Measurements from ENCODE around the gene OR52R1. TPM values are rescaled to one million over a fixed set of nuclear protein-coding genes. Genes with fewer than 3 reads are reported as not detected.

The OR52R1 gene
- total RNA-seq, 2 donors from 2014 or later = not detected

GRCh38 chr11:4826425-4826824 lies 22.2 kb upstream of the OR52R1 start:
- H3K4me3 ChIP-seq (ENCODE audit: low read length) = no peak overlapping the region
- no peak for DNase-seq
- H3K4me1 Mint-ChIP-seq = no peaks in the 10 kb centered on the region

GRCh38 chr11:4825132-4825531 lies 21.0 kb upstream of the OR52R1 start:
- Mint-ChIP-seq H3K9me3 (no peaks in the 10 kb centered on the region), H3K4me1 (no peaks in the 10 kb centered on the region), H3K27ac (no peak overlapping the region), H3K36me3 (ENCODE audit: low read depth) (no peaks in the 10 kb centered on the region), H3K27me3 (ENCODE audit: insufficient read depth) (no peaks in the 10 kb centered on the region), H3K4me3 (no peak overlapping the region)
- H3K9ac ChIP-seq (ENCODE audit: extremely low read depth, low read length, poor library complexity, severe bottlenecking) = no peak overlapping the region
- no peaks in the 10 kb centered on the region for H3K4me1 ChIP-seq (ENCODE audit: control insufficient read depth, insufficient read depth, low read length)
- H3K9me3 ChIP-seq (ENCODE audit: control insufficient read depth, low read length) = no peaks in the 10 kb centered on the region
- TF ChIP-seq, protein P1, sequence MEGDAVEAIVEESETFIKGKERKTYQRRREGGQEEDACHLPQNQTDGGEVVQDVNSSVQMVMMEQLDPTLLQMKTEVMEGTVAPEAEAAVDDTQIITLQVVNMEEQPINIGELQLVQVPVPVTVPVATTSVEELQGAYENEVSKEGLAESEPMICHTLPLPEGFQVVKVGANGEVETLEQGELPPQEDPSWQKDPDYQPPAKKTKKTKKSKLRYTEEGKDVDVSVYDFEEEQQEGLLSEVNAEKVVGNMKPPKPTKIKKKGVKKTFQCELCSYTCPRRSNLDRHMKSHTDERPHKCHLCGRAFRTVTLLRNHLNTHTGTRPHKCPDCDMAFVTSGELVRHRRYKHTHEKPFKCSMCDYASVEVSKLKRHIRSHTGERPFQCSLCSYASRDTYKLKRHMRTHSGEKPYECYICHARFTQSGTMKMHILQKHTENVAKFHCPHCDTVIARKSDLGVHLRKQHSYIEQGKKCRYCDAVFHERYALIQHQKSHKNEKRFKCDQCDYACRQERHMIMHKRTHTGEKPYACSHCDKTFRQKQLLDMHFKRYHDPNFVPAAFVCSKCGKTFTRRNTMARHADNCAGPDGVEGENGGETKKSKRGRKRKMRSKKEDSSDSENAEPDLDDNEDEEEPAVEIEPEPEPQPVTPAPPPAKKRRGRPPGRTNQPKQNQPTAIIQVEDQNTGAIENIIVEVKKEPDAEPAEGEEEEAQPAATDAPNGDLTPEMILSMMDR (conservative IDR thresholded peaks at IDR 0.05) = no peak
- no peak overlapping the region for H3K4me3 ChIP-seq (ENCODE audit: low read length)
- no peaks in the 10 kb centered on the region for H3K36me3 ChIP-seq (ENCODE audit: control insufficient read depth, insufficient read depth, low read length)
- H3K27ac ChIP-seq (ENCODE audit: low read depth, low read length) = no peak overlapping the region
- no peaks in the 10 kb centered on the region for H3K27me3 ChIP-seq (ENCODE audit: control insufficient read depth, insufficient read depth, low read length, poor library complexity, severe bottlenecking)
- DNase-seq = no peak

More at GRCh38 chr11:4826425-4826824, 22.2 kb upstream of the OR52R1 start:
- Mint-ChIP-seq H3K36me3 (ENCODE audit: low read depth) (no peaks in the 10 kb centered on the region), H3K27me3 (ENCODE audit: insufficient read depth) (no peaks in the 10 kb centered on the region), H3K9me3 (no peaks in the 10 kb centered on the region), H3K4me3 (no peak overlapping the region), H3K27ac (no peak overlapping the region)
- Histone ChIP-seq H3K27ac (ENCODE audit: low read depth, low read length) (no peak overlapping the region), H3K4me1 (ENCODE audit: control insufficient read depth, insufficient read depth, low read length) (no peaks in the 10 kb centered on the region), H3K27me3 (ENCODE audit: control insufficient read depth, insufficient read depth, low read length, poor library complexity, severe bottlenecking) (no peaks in the 10 kb centered on the region), H3K9me3 (ENCODE audit: control insufficient read depth, low read length) (no peaks in the 10 kb centered on the region), H3K36me3 (ENCODE audit: control insufficient read depth, insufficient read depth, low read length) (no peaks in the 10 kb centered on the region), H3K9ac (ENCODE audit: extremely low read depth, low read length, poor library complexity, severe bottlenecking) (no peak overlapping the region)
- TF ChIP-seq, protein P1 (conservative IDR thresholded peaks at IDR 0.05) = peak; percentile 80

DNA sequence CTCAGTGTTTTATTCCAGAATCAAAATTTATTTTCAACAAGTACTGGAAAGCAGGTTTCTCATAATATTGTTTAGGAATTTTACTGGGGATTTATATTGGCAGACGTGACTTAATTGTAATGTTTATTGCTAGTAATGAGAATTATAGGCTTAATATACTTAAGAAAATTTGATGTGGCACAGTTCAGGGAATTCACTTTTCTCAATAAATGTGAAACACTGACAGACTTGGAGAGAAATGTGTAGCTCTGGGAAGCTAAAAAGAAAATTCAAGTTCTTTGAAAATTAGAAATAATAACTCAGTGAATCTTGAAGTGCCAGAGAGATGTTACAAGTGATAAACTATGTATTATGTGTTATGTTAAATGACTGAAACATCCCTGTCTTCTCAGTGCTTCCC lies 16.8 kb upstream of the OR52R1 start, which contains the start of gene OR51F2:
Gene OR51F2, plus strand, starts transcription at position 301 of the 400 bp plus-strand sequence. CDS start 101 bp downstream, outside the sequence.
- TF ChIP-seq, protein P1 (conservative IDR thresholded peaks at IDR 0.05) = no peak
- Histone ChIP-seq H3K4me1 (ENCODE audit: control insufficient read depth, insufficient read depth, low read length) (no peaks in the 10 kb centered on the region), H3K36me3 (ENCODE audit: control insufficient read depth, insufficient read depth, low read length) (no peaks in the 10 kb centered on the region), H3K9me3 (ENCODE audit: control insufficient read depth, low read length) (no peaks in the 10 kb centered on the region), H3K27me3 (ENCODE audit: control insufficient read depth, insufficient read depth, low read length, poor library complexity, severe bottlenecking) (no peaks in the 10 kb centered on the region), H3K27ac (ENCODE audit: low read depth, low read length) (no peak within 1 kb of the TSS), H3K4me3 (ENCODE audit: low read length) (no peak within 1 kb of the TSS), H3K9ac (ENCODE audit: extremely low read depth, low read length, poor library complexity, severe bottlenecking) (no peak within 1 kb of the TSS)
- WGBS, 2 experiments (ENCODE audit: insufficient coverage in 1 of 2, insufficient read length in 1 of 2) = 60 to 92% methylated on average over 1 of the region's 1 CpG
- no peaks in the 10 kb centered on the region for H3K36me3 Mint-ChIP-seq (ENCODE audit: low read depth)
- H3K9me3 Mint-ChIP-seq = no peaks in the 10 kb centered on the region
- no peak within 1 kb of the TSS for H3K4me3 Mint-ChIP-seq
- no peaks in the 10 kb centered on the region for H3K27me3 Mint-ChIP-seq (ENCODE audit: insufficient read depth)
- H3K27ac Mint-ChIP-seq = no peak within 1 kb of the TSS
- no peaks in the 10 kb centered on the region for H3K4me1 Mint-ChIP-seq
- no peak for DNase-seq

All from endodermal cell (in vitro differentiated cells).